IMR-90 (cell line): ENCODE measurements around the gene RAB3C.

Experiments used
- BHLHE40 ChIP-seq: fragments of 150-350 bp; IDR thresholded peaks from 2 replicates; pipeline ENCODE4 v1.6.1; 2016; ENCODE audit warnings: mild to moderate bottlenecking, low read depth, low read length
- CEBPB ChIP-seq: IDR thresholded peaks from 2 replicates; pipeline ENCODE4 v1.6.1; 2012; ENCODE audit warnings: low read depth, low read length, improper control_type of control experiment
- CHD1 ChIP-seq: IDR thresholded peaks from 2 replicates; pipeline ENCODE4 v1.6.1; 2012; ENCODE audit warnings: low read depth, low read length, improper control_type of control experiment
- FOS ChIP-seq: fragments of 150-350 bp; IDR thresholded peaks from 2 replicates; pipeline ENCODE4 v1.6.1; 2016; ENCODE audit warnings: low read depth, low read length
- MAFK ChIP-seq: IDR thresholded peaks from 2 replicates; pipeline ENCODE4 v1.6.1; 2012; ENCODE audit warnings: low read depth, low read length, improper control_type of control experiment
- MXI1 ChIP-seq: IDR thresholded peaks from 2 replicates; pipeline ENCODE4 v1.6.1; 2012; ENCODE audit warnings: low read depth, mild to moderate bottlenecking, low read length, moderate library complexity, borderline replicate concordance
- POLR2A ChIP-seq: IDR thresholded peaks from 2 replicates; pipeline ENCODE4 v1.6.1; 2012; ENCODE audit warnings: mild to moderate bottlenecking, low read depth, low read length
- RAD21 ChIP-seq: IDR thresholded peaks from 2 replicates; pipeline ENCODE4 v1.6.1; 2012; ENCODE audit warnings: low read length, improper control_type of control experiment
- RCOR1 ChIP-seq: IDR thresholded peaks from 2 replicates; pipeline ENCODE4 v1.6.1; 2012; ENCODE audit warnings: mild to moderate bottlenecking, low read length, improper control_type of control experiment; ENCODE audit not compliant: insufficient replicate concordance
- RFX5 ChIP-seq: IDR thresholded peaks from 2 replicates; pipeline ENCODE4 v1.8.0; 2012; ENCODE audit warnings: low read depth, mild to moderate bottlenecking, low read length, moderate library complexity
- TF ChIP-seq, protein P1 (sequence below): conservative IDR thresholded peaks from 2 replicates; pipeline ENCODE4 v1.5.1; 2012; ENCODE audit warnings: mild to moderate bottlenecking, low read depth, low read length, improper control_type of control experiment
- TF ChIP-seq, protein P2 (sequence below): fragments of 150-350 bp; IDR thresholded peaks from 2 replicates; pipeline ENCODE4 v1.6.1; 2016; ENCODE audit warnings: low read depth, mild to moderate bottlenecking, low read length, moderate library complexity, borderline replicate concordance
- TF ChIP-seq, protein P3 (sequence below): fragments of 150-350 bp; IDR thresholded peaks from 2 replicates; pipeline ENCODE4 v1.6.1; 2017; ENCODE audit warnings: mild to moderate bottlenecking, antibody characterized with exemption, low read length, low read depth

DNA sequence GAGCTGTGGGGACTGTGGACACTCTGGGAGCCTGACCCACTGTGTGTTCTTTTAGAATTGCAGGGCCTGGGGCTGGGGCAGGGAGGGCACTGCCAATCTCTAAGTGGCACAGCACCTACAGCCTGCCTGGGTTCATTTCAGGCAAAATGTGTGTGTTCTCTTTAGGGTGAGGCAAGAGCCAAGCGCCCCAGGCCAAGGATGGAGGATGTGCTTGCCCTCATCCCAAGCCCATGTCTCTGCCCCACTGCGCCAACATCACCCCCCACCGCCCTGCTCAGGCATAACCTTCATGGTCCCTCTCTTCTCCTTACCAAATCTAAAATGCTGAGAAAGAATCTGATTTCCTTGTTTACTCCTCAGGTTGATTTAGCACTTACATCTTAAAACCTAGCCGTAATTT, 304.4 kb downstream of the RAB3C start:
- TF ChIP-seq RFX5 (no peak), MXI1 (no peak), POLR2A (no peak), RAD21 (no peak), RCOR1 (no peak), FOS (no peak), CEBPB (no peak), BHLHE40 (no peak), CHD1 (no peak), MAFK (no peak)
- TF ChIP-seq, protein P1, sequence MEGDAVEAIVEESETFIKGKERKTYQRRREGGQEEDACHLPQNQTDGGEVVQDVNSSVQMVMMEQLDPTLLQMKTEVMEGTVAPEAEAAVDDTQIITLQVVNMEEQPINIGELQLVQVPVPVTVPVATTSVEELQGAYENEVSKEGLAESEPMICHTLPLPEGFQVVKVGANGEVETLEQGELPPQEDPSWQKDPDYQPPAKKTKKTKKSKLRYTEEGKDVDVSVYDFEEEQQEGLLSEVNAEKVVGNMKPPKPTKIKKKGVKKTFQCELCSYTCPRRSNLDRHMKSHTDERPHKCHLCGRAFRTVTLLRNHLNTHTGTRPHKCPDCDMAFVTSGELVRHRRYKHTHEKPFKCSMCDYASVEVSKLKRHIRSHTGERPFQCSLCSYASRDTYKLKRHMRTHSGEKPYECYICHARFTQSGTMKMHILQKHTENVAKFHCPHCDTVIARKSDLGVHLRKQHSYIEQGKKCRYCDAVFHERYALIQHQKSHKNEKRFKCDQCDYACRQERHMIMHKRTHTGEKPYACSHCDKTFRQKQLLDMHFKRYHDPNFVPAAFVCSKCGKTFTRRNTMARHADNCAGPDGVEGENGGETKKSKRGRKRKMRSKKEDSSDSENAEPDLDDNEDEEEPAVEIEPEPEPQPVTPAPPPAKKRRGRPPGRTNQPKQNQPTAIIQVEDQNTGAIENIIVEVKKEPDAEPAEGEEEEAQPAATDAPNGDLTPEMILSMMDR = no peak
- TF ChIP-seq, protein P2, sequence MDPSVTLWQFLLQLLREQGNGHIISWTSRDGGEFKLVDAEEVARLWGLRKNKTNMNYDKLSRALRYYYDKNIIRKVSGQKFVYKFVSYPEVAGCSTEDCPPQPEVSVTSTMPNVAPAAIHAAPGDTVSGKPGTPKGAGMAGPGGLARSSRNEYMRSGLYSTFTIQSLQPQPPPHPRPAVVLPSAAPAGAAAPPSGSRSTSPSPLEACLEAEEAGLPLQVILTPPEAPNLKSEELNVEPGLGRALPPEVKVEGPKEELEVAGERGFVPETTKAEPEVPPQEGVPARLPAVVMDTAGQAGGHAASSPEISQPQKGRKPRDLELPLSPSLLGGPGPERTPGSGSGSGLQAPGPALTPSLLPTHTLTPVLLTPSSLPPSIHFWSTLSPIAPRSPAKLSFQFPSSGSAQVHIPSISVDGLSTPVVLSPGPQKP = no peak
- TF ChIP-seq, protein P3, sequence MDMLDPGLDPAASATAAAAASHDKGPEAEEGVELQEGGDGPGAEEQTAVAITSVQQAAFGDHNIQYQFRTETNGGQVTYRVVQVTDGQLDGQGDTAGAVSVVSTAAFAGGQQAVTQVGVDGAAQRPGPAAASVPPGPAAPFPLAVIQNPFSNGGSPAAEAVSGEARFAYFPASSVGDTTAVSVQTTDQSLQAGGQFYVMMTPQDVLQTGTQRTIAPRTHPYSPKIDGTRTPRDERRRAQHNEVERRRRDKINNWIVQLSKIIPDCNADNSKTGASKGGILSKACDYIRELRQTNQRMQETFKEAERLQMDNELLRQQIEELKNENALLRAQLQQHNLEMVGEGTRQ = no peak
